NOMO-1 treated with DMSO at 0.1 percent for 48 hours (cell line): ENCODE data around the gene PLEKHF1.

Source experiments
- DNase-seq: peaks from one replicate; lab custom pipeline; 2025; ENCODE audit not compliant: unreplicated experiment; lab: John Stamatoyannopoulos, UW

The PLEKHF1 gene

DNA sequence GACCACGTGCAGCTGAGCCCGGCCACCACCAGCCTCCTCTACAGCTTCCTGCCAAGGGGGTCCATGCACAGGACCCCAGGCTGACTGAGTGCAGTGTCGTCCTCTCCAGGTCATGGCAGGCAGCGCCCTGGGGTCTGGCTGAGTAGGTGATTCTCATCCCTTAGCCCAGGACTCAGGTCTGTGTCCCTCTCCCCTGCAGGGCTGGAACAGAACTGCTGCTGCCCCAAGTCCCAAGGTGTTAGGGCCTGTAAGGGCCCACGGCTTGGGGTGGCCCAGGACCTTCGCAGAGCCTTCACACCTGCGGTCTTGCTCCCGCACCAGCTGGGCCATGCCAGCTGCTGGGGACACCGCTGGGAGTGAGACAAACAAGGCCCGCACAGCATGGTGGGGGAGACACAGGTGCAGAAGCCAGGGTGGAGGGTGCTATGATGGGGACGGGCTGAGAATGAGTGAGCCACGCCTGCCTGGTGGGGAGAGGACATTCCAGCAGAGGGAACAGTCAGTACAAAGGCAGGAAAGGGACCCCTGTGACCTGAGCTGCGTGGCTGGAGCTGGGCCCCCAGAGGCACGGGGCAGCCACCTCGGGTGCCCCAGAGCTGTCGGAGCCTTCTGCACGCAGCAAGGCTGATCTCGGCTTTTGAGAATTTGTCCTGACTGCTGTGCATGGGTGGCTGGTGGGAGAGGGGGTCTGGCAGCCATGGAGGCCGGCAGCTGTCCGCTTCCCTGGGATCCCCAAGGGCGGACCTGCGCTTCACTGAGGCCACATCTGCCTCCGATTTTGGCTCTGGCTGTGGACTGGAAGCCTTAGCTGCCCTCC, 11.9 kb downstream of the PLEKHF1 start:
- no peak for DNase-seq

DNA sequence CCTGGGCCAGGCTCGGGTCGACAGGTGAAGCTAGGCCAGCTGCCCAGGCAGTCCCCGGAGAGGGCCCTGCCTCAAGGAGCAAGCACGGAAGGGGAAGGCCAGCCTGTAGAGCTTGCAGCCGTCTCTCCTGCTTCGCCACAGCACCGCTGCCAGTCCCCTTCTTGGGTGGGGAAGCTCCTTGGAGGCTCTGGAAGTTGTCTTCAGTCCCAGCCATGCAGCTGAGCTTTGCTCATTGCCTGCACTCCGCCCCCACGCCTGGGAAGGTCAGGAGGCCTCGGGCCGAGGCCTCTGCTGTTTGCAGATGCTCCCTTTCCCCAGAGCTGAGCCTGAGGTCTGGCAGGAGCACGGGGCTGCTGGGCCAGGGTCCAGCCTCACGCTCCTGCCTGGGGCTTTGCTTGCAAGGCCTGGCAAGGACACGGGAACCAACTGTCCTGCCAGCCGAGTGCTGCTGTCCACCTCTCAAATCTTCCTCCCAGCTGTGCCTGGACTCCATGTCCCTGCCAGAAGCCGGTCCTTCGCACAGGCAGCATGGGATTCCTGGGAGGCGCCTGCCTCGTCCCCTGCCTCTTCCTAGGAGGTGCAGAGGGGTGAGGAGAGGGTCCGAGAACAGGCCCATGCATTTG, 13.3 kb downstream of the PLEKHF1 start:
- DNase-seq, result no peak

DNA sequence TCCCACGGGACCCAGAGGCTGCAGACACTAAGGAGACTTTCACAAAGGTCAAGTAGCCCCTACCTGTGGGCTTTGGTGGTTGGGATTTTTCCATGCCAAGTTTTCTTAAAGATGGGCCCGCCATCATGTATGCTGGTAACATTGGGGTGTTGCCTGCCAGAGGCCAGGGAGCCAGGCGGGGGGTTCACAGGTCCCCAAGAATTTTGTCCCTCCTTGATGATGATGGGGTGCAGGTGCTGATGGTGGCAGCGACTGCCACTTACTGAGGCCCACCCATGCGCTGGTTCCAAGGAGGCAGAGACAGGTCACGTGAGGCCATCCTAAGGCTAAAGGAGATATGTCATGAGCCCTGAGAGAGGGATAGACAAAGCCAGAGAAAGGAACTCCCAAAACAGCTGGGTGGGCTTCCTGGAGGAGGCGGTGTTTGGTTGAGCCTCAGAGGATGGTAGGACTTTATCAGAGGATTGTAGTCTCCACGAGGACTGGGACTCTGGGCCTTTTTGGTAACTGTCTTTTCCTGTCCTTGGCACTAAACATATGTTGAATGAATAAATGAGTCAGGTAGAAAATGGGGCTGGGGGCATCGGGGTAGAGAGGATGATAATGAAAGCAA, 14.4 kb downstream of the PLEKHF1 start:
- no peak for DNase-seq

DNA sequence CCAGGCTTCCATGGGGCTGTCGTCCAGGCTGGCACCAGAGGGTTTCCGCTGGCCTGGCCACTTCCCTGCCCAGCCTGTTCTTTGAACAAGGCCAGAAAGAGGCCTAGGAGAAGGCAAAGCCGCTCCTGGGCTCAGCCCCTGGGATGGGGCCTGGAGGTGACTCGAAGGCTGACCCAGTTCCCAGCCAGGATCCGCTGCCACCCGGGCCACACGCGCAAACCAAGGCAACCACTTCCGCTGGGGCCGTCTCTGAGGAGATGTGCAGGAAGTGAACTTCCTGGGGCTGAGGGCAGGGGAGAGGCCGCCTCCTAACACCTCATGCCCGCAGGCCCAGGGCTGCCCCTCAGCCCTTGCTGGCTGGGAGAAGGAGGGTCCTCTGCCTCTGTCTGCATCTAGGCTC, 15.2 kb downstream of the PLEKHF1 start:
- DNase-seq, result peak; percentile 44

DNA sequence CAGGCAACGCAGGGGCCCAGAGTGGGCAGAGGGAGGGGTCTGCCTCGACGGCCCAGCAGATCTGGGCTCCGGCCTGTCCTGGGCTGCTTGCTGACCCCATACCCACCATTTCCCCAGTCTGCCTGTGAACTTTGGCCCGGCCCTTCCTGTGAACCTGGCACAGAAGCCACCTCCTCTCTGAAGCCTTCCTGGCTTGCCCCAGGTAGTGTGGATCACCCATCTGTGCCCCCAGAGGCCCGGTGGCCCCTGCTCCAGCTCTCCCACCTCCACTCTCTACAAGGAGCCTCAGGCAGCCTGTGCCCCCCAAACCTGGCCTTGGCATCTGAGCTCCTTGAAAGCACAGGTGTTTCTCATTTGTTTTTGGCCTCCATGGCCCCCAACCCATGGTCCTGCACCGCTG, 15.7 kb downstream of the PLEKHF1 start:
- no peak for DNase-seq

DNA sequence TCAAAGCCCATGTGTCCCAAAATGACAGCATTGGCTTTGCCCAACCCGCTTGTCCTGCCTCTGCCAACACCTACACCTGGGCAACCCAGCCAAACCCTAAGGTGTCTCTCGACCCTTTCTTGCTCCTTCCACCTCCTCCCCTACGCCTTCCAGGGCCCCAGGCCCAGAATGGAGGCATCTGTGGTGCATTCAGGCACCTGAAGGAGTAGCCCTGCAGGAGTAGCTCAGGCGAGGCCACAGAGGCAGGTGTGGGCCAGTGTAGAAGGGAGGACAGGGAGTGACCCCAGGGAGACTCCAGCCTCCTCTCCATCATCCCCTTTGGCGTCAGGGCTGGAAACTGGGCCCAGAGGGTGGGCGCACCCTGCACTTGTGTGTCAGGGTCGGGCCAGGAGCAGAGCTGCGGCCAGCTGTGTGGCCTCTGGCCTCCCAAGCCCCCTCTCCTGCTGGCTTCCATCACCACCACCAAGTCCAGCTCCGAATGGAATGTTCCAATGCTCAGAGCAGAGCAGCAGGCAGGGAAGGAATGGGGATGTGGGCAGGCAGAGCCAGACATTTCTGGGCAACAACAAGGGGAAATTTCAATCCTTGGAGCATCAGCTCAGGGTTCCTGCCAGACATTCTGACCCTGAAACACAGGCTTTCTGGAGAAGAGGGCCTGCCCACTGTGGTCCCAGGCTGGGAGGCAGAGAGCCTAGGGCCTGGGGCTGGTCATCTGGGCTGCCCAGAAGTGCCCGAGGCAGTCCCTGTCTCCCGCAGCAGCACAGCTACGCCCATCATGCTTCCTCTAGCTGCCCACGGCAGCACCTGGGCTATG, 16.4 kb downstream of the PLEKHF1 start:
- DNase-seq, result no peak

DNA sequence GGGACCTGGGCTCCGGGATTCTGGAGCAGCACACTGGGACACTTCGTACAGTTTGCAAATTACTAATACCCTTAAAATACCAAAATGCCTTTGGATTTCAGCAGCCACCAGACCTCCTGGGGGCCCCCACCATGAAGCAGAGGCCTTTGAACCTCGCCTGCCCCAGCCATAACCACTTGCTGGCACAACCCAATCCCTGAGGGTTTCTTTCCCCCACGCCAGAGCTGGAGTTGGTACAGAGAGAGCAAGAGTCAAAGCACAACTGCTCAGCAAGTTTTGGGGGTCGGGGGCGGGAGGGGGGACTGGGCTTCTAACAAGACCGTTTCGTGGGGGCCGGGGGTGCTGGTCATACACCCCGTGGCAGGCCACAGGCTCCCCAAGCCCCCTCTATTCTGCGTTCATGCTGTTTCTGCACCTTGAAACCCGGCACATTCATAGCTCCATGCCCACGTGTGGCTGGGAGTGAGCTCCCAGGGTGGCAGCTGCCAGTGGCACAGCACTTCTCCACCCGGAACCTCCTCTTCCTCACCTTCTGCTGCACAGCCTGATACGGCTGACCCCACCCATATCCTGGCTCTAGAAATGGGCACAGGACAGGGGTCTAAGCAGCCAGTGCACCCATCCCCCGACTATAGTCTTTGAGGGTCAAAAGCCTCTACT, 17.1 kb downstream of the PLEKHF1 start:
- no peak for DNase-seq

DNA sequence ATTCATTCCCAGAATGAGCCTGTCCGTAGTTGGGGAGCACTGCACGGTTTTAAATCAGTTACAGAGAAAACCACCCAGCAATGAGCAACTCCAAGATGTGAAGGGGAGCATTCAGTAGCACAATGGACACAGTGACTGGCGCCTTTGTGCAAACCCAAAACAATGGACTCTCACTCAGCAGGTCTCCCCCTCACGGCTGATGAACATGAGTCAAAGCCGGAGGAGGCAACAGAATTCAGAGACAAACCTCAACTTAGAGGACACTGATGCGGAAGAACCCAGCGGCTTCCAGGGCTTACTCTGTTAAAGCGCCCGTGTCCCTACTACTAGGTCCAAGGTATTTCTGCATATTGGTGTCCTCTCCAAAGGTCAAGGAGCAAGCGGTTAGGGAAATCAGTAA, 17.7 kb downstream of the PLEKHF1 start:
- DNase-seq, result no peak

DNA sequence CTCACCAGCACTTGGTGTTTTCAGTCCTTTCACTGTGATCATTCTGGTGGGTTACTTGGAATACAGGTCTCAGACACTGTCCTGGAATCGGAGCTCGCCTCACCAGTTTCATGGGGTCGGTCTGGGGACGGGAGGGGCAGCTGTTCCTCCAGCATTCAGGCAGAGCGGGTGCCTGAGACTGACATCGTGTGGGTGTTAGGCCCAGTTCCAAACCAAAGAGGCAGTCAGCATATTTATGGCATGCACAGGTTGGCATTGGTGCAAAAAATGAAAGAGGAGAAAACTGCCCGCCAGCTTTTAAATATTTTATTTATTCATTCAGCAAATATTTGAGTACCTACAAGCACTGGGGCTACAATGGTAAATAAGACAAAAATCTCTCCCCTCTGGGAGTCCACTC, 20.1 kb downstream of the PLEKHF1 start:
- no peak for DNase-seq

DNA sequence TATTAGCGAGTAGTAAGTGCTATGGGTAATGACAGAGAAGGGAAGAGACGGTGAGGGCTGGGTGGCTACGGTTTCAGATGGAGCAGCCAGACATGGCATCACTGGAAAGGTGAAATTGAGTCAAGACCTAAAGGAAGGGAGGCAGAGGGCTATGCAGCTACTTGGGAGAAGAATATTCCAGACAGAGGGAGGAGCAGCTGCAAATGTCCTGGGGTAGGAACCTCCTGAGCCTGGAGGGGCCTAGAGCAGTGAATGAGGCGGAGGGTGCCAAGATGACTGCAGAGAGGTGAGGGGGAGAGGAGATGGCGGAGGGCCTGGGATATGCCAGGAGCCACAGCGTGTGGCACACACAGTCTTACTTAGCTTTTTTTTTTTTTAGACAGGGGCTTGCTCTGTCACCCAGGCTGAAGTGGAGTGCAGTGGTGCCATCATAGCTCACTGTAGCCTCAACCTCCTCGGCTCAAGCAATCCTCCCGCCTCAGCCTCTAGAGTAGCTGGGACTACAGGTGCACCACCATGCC, 21.1 kb downstream of the PLEKHF1 start:
- no peak for DNase-seq

DNA sequence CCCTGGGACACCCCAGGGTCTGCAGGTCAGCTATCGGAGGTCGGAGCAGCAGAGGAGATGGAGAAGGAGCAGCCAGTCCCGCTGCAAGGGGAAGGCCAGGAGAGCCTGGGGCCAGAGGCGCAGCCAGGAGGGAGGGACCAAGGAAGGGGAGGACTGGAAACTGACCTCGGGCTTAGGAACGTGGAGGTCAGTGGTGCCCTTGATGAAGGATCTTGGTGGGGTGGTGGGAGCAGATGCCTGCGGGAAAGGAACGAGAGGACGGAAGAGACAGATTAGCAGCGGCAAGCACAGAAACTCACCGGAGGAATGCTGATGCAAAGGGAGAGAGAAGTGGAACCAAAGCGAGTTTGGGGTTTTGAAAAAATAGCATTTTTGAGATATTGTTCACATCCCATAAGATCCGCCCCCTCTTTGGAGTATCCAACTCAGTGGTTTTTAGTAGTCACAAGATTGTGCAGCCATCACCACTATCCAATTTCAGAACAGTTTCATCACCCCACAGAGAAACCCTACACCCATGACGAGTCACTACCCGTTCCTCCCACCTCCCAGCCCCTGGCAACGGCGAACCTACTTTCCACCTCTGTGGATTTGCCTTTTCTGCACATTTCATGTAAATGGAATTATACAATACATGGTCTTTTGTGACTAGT, 22.1 kb downstream of the PLEKHF1 start:
- no peak for DNase-seq

DNA sequence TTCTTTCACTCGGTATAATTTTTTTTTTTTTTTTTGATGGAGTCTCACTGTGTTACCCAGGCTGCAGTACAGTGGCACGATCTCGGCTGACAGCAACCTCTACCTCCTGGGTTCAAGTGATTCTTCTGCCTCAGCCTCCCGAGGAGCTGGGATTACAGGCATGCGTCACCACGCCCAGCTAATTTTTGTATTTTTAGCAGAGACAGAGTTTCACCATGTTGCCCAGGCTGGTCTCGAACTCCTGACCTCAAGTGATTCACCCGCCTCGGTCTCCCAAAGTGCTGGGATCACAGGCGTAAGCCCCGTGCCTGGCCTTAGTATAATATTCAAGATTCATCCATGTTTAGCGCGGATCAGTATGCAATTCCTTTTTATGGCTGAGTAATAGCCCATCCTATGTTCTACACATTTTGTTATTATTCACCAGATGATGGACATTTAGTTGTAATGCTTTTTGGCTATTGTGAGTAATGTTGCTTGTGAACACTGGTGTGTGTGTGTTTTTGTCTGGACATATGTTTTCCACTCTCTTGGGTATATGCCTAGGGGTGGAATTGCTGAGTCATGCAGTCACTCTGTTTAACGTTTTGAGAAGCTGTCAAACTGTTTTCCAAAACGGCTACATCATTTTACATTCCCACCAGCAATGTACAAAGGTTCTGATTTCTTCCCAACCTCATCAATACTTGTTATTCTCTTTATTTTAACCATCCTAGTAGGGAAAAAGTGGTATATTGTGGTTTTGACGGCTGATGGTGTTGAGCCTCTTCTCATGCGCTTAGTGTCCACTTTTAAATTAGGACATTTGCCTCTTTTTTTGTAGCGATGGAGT, 22.9 kb downstream of the PLEKHF1 start:
- no peak for DNase-seq

DNA sequence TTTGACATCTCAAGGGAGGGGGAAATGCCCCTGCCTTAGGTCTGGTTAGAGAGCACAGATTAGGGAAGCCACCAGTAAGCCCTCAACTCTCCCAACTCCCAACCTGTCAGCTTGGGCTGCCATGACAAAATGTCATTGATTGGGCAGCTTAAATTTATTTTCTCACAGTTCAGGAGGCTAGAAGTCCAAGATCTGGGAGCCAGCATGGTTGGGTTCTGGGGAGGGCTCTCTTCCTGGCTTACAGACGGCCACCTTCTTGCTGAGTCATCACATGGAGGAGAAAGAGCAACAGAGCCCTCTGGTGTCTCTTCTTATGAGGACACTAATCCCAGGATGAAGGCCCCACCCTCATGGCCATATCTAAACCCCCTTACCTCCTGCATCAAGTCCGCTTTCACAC, 25.6 kb downstream of the PLEKHF1 start:
- no peak for DNase-seq

DNA sequence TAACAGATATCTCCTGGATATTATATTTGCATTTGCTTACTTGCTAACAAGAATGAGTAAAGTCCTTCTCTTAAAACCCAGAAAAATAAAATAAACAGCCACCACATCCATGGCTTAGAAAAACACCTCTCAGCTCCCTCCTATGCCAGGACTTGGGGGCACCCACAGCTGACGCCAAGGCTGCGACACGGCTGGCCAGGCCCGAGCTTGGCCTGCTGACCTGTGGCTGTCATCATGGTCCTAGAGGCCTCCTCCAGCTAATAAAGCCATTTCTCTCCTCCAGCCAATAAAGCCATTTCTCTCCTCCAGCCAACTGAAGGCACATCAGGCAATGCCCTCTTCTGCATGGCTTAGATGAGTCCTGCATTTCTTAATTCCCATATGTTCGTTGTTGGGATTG, 28.9 kb downstream of the PLEKHF1 start:
- no peak for DNase-seq

DNA sequence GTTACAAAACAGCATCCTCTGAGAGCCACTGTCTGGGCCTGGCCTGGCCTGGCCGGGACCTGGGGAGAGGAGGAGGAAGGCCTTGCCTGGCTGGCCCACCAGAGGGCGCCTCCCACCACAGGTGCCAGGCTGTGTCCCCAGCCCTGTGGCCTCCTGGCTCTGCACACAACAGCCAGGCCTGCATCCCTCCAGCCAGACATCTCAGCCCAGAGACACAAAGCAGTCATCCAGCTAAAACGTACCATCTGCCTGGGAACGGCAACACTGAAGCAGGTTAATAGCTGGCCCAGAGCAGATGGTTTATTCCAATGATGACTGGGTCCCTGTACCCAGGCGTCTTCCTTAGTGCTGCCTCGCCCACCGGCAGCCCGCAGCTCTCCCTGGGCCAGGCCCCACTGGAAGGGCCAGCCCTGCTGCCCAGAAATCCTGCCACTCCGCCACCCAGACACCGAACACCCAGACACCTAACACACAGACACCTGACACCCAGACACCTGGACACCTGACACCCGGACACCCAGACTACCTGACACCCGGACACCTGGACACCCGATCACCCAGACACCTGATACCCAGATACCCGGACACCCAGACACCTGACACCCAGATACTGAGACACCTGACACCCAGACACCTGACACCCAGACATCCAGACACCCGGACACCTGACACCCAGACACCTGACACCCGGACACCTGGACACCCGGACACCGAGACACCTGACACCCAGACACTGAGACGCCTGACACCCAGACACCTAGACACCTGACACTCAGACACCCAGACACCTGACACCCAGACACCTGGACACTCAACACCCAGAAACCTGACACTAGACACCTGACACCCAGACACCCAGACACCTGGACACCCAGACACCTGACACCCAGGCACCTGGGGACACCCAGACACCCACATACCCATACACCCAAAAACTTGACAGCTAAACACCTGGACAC, 29.7 kb downstream of the PLEKHF1 start:
- peak; percentile 62 for DNase-seq

DNA sequence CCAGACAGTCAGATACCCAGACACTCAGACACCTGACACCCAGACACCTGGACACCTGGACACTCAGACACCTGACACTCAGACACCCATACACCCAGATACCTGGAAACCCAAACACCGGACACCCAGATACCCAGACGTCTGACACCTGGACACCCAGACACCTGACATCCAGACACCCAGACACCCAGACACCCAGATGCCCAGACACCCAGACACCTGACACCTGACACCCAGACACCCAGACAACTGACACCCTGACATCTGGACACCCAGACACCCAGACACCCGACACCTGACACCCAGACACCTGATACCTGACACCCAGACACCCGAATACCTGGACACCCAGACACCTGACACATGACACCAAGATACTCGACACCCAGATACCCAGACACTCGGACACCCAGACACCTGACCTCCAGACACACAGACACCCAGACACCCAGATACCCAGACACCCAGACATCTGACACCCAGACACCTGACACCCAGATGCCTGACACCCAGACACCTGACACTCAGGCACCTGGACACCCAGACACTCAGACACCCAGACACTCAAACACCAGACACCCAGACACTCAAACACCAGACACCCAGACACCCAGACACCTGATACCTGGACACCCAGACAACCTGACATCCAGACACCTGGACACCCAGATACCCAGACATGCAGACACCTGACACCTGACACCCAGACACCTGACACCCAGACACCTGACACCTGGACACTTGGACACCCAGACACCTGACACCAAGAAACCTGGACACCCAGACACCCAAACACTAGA, 30.7 kb downstream of the PLEKHF1 start:
- no peak for DNase-seq

DNA sequence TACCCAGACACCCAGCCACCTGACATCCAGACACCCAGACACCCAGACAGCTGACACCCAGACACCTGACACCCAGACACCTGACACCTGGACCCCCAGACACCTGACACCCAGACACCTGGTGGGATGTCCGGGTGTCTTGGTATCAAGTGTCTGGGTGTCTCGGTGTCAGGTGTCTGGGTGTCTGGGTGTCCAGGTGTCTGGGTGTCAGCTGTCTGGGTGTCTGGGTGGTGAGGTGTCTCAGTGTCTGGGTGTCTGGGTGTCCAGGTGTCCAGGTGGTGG, 31.2 kb downstream of the PLEKHF1 start:
- DNase-seq, result no peak
